Esophagus squamous epithelium (tissue), 4 donors: ENCODE data around the gene NOB1.

Experiments
- CTCF ChIP-seq, 6 experiments: fragments of 450-650 bp in 4 of 6; fragments of 200-600 bp in 2 of 6; sonication (generic) in 2 of 6; IDR thresholded peaks; one replicate each; pipeline ENCODE4 v1.5.1; 2016 to 2019; ENCODE audit warnings: antibody characterized with exemption in 6 of 6, mild to moderate bottlenecking in 4 of 6, moderate library complexity in 4 of 6
- POLR2A ChIP-seq, 4 donors: fragments of 450-650 bp; IDR thresholded peaks; one replicate each; pipeline ENCODE4 v1.6.1; 2017; ENCODE audit warnings: antibody characterized with exemption in 4 of 4, mild to moderate bottlenecking in 4 of 4, moderate library complexity in 3 of 4

GRCh38 chr16:69712914-69713581, 41.7 kb downstream of the NOB1 start:
- TF ChIP-seq CTCF (IDR thresholded peaks at IDR 0.05) (peak in 1 of 6 experiments; percentile 7), POLR2A (IDR thresholded peaks at IDR 0.05) (no peak)
